ENCODE measurements around the gene KIF2B.
"Not testable (repeated sequence)": the region's sequence is repeated elsewhere in the genome, so short reads cannot be mapped to it uniquely, and the experiment has no call there.

KIF2B gene, protein sequence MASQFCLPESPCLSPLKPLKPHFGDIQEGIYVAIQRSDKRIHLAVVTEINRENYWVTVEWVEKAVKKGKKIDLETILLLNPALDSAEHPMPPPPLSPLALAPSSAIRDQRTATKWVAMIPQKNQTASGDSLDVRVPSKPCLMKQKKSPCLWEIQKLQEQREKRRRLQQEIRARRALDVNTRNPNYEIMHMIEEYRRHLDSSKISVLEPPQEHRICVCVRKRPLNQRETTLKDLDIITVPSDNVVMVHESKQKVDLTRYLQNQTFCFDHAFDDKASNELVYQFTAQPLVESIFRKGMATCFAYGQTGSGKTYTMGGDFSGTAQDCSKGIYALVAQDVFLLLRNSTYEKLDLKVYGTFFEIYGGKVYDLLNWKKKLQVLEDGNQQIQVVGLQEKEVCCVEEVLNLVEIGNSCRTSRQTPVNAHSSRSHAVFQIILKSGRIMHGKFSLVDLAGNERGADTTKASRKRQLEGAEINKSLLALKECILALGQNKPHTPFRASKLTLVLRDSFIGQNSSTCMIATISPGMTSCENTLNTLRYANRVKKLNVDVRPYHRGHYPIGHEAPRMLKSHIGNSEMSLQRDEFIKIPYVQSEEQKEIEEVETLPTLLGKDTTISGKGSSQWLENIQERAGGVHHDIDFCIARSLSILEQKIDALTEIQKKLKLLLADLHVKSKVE

GRCh38 chr17:53822764-53823163 is at the start of gene KIF2B:
Gene KIF2B (plus strand): TSS chr17:53822927. CDS start chr17:53823034, 107 bp downstream.
- no peak for DNase-seq (ENCODE audit: low read depth)

DNA sequence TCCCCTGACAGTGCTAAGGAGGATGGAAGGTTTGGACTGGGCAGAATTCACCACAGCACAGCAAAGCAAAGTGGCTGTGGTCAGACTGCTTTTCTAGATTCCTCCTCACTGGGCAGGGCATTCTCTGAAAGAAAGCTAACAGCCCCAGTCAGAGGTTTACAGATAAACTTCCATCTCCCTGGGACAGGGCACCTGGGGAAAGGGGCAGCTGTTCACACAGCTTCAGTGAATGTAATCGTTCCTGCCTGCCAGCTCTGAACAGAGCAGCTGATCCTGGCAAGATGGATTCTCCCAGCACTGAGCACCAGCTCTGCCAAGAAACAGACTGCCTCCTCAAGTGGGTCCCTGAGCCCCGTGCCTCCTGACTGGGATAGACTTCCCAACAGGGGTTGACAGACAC is 42.4 kb upstream of the KIF2B start:
- no peak for DNase-seq (ENCODE audit: low read depth)

- DNase-seq (ENCODE audit: low read depth) = no peak
Measured at GRCh38 chr17:53791551-53791950, 31.2 kb upstream of the KIF2B start.

- DNase-seq (ENCODE audit: low read depth) = no peak
Measured at GRCh38 chr17:53792451-53792850, 30.3 kb upstream of the KIF2B start.

DNA sequence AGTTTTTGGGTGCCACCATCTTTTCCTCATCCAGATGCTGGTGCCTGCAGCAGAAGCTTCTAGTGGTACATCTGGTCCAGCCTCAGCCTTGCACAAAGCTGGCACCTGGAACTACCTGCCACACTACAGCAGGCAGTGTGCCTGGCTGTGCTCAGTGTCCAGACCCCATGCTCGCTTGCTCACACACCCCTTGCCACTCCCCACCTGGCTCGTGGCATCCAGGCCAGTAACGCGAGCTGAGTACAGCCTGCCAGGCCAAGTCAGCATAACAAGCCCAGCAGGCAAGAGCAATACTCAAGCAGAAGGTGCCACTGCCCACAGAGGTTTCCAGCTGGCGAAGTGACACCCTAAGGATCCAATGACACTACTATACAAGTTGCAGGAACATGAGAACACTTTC is 29.7 kb upstream of the KIF2B start:
- no peak for DNase-seq (ENCODE audit: low read depth)

DNA sequence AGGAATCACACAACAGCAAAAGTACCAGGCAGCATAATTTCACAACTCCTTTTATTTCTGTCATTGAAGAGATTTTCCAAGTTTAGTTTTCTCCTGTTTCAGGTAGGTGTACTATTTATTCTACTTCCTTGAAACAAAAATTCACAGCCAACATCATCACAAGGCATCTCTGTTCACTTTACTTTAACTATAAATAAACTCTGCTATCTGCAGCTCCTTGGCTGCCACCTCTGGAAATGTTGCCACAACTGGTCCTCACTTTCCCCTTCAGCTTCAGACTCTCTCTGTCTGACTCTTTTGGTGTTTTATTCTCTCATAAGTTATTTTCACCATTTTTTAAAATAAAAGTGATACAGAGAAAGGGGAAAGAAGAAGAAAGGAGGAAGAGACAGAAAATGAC is 27.9 kb upstream of the KIF2B start:
- DNase-seq (ENCODE audit: low read depth) = no peak

- no peak for DNase-seq (ENCODE audit: low read depth)
Measured at GRCh38 chr17:53796642-53797041, 26.1 kb upstream of the KIF2B start.

GRCh38 chr17:53797501-53797900 is 25.2 kb upstream of the KIF2B start:
- DNase-seq (ENCODE audit: low read depth) = no peak

GRCh38 chr17:53804437-53804836 is 18.3 kb upstream of the KIF2B start:
- no peak for DNase-seq (ENCODE audit: low read depth)

DNA sequence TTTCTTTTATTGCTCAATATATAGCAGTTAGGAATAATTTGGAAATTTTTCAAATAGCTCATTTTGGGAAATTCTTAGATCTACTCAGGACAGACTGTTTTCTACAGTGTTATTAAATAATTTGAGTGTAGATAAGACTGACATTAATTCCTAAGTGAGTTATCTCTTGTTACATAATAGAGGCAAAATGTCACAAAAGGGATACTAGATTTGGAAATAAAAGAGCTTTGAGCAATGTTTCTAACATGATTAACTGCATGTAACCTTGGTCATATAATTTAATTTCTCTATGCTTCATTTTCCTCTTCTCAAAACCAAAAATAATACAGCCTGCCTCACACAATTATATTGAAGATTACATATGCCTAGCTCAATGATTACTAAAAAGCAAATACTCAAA is 16.3 kb upstream of the KIF2B start:
- DNase-seq (ENCODE audit: low read depth) = no peak

GRCh38 chr17:53807286-53807685 is 15.4 kb upstream of the KIF2B start:
- no peak for DNase-seq (ENCODE audit: low read depth)

DNA sequence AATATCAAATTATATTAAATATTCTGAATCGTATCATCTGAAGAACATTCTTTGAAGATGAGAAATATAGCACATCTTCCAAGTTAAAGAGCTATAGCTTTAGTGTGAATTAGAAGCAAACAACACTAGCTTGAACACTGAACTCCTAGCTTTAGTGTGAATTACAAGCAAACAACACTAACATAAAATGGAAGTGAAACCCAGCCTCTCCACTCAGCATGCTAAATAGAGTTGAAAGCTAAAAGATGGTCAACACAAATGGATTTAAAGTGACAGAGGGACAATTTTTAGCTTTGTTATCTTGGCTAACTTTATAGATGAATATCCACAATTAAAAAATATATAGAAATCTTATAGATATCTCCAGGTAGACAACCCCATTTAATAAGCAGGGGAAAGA is 4.5 kb upstream of the KIF2B start:
- DNase-seq (ENCODE audit: low read depth) = no peak

- no peak for DNase-seq (ENCODE audit: low read depth)
Measured at GRCh38 chr17:53818929-53819328, 3.8 kb upstream of the KIF2B start.

- DNase-seq (ENCODE audit: low read depth) = no peak
Measured at GRCh38 chr17:53819956-53820355, 2.8 kb upstream of the KIF2B start.

DNA sequence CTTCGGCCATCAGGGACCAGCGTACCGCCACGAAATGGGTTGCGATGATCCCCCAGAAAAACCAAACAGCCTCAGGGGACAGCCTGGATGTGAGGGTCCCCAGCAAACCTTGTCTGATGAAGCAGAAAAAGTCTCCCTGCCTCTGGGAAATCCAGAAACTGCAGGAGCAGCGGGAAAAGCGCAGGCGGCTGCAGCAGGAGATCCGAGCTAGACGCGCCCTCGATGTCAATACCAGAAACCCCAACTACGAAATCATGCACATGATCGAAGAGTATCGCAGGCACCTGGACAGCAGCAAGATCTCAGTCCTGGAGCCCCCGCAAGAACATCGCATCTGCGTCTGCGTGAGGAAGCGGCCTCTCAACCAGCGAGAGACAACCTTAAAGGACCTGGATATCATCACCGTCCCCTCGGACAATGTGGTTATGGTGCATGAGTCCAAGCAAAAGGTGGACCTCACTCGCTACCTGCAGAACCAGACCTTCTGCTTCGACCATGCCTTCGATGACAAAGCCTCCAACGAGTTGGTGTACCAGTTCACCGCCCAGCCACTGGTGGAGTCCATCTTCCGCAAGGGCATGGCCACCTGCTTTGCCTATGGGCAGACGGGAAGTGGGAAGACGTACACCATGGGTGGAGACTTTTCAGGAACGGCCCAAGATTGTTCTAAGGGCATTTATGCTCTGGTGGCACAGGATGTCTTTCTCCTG is 769 bp downstream of the KIF2B start:
- no peak for DNase-seq (ENCODE audit: low read depth)

DNA sequence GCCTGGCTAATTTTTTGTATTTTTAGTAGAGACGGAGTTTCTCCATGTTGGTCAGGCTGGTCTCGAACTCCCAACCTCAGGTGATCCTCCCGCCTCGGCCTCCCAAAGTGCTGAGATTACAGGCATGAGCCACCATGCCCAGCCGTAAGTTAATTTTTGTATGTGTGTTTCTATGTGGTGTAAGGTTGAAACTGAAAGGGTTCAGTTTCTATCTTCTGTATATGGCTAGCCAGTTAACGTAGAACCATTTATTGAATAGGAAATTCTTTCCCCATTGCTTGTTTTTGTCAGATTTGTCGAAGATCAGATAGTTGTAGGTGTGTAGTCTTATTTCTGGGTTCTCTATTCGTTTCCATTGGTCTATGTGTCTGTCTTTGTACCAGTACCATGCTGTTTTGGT is 12.0 kb downstream of the KIF2B start:
- not testable (repeated sequence) for DNase-seq (ENCODE audit: low read depth)

- DNase-seq (ENCODE audit: low read depth) = no peak
Measured at GRCh38 chr17:53837131-53837530, 14.4 kb downstream of the KIF2B start.

DNA sequence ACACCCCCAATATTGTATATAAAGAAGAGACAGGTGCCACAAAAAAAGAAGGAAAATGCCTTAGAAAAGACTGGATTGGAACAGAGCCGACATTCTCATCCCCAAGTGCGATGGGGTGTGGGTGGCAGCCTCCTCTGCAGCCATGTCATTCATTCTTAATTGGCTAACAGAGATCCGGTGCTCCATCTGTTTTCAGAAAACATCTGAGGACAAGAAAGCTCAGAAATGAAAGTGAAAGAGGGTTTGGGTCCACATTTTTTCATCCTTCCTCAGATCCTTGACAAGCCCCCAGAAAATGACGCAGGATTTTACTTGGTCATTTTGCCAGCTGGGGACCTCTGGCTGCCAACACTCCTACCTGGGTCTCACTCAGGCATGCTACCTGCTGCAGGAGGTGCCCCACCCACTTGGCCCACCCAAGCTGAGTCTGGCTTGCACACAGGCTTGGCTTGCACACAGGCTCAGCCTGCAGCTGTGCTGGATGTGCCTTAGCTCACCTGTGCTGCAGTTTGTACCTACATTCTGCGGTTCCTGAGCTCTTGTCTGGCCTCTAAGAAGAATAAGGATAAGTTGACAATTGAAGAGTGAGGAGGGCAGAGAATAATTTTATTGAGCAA is 21.9 kb downstream of the KIF2B start:
- no peak for DNase-seq (ENCODE audit: low read depth)

- not testable (repeated sequence) for DNase-seq (ENCODE audit: low read depth)
Measured at GRCh38 chr17:53871128-53871527, 48.4 kb downstream of the KIF2B start.

All from GM04503 (cell line).